ENCODE data around the gene RIPOR3. TPM values are rescaled to one million over a fixed set of nuclear protein-coding genes. Genes with fewer than 3 reads are reported as not detected.

Gene RIPOR3
- total RNA-seq, 2 donors from 2014 or later, result 0.46 to 1.4 TPM

GRCh38 chr20:50547964-50548363 lies 143.4 kb downstream of the RIPOR3 start:
- TF ChIP-seq CTCF (conservative IDR thresholded peaks at IDR 0.05), result no peak
- no peak overlapping the region for H3K27ac Mint-ChIP-seq
- no peak for DNase-seq
- Histone ChIP-seq H3K4me3 (ENCODE audit: low read length) (no peak overlapping the region), H3K4me1 (ENCODE audit: control insufficient read depth, insufficient read depth, low read length) (no peaks in the 10 kb centered on the region), H3K27me3 (ENCODE audit: control insufficient read depth, insufficient read depth, low read length, poor library complexity, severe bottlenecking) (no peaks in the 10 kb centered on the region), H3K9ac (ENCODE audit: extremely low read depth, low read length, poor library complexity, severe bottlenecking) (no peak overlapping the region), H3K27ac (ENCODE audit: low read depth, low read length) (no peak overlapping the region), H3K36me3 (ENCODE audit: control insufficient read depth, insufficient read depth, low read length) (peaks cover 1% of the 10 kb centered on the region), H3K9me3 (ENCODE audit: control insufficient read depth, low read length) (no peaks in the 10 kb centered on the region)
- no peaks in the 10 kb centered on the region for H3K4me1 Mint-ChIP-seq
- WGBS, 2 experiments (ENCODE audit: insufficient coverage in 1 of 2, insufficient read length in 1 of 2), result 90 to 95% methylated on average over 6 of the region's 6 CpGs
- H3K4me3 Mint-ChIP-seq, result no peak overlapping the region
- H3K27me3 Mint-ChIP-seq (ENCODE audit: insufficient read depth), result no peaks in the 10 kb centered on the region
- H3K36me3 Mint-ChIP-seq (ENCODE audit: low read depth), result peaks cover 7% of the 10 kb centered on the region
- no peaks in the 10 kb centered on the region for H3K9me3 Mint-ChIP-seq

- H3K27me3 ChIP-seq (ENCODE audit: control insufficient read depth, insufficient read depth, low read length, poor library complexity, severe bottlenecking), result no peaks in the 10 kb centered on the region
- Mint-ChIP-seq H3K36me3 (ENCODE audit: low read depth) (peaks cover 7% of the 10 kb centered on the region), H3K4me1 (no peaks in the 10 kb centered on the region), H3K27ac (no peak overlapping the region), H3K27me3 (ENCODE audit: insufficient read depth) (no peaks in the 10 kb centered on the region), H3K9me3 (no peaks in the 10 kb centered on the region), H3K4me3 (no peak overlapping the region)
- H3K4me3 ChIP-seq (ENCODE audit: low read length), result no peak overlapping the region
- no peak for TF ChIP-seq CTCF (conservative IDR thresholded peaks at IDR 0.05)
- H3K9ac ChIP-seq (ENCODE audit: extremely low read depth, low read length, poor library complexity, severe bottlenecking), result no peak overlapping the region
- no peaks in the 10 kb centered on the region for H3K36me3 ChIP-seq (ENCODE audit: control insufficient read depth, insufficient read depth, low read length)
- H3K4me1 ChIP-seq (ENCODE audit: control insufficient read depth, insufficient read depth, low read length), result no peaks in the 10 kb centered on the region
- H3K9me3 ChIP-seq (ENCODE audit: control insufficient read depth, low read length), result no peaks in the 10 kb centered on the region
- 97 to 100% methylated on average over 2 to 5 of the region's 5 CpGs for WGBS, 2 experiments (ENCODE audit: insufficient coverage in 1 of 2, insufficient read length in 1 of 2)
- H3K27ac ChIP-seq (ENCODE audit: low read depth, low read length), result no peak overlapping the region
- DNase-seq, result no peak
These were observed 144.5 kb downstream of the RIPOR3 start for GRCh38 chr20:50546729-50547314.

GRCh38 chr20:50545126-50545525 lies 146.2 kb downstream of the RIPOR3 start:
- WGBS, 2 experiments (ENCODE audit: insufficient coverage in 1 of 2, insufficient read length in 1 of 2), result 89 to 94% methylated on average over 4 to 5 of the region's 5 CpGs
- no peak overlapping the region for H3K27ac ChIP-seq (ENCODE audit: low read depth, low read length)
- TF ChIP-seq CTCF (conservative IDR thresholded peaks at IDR 0.05), result no peak
- H3K4me1 Mint-ChIP-seq, result no peaks in the 10 kb centered on the region
- H3K36me3 Mint-ChIP-seq (ENCODE audit: low read depth), result peaks cover 7% of the 10 kb centered on the region
- no peak overlapping the region for H3K4me3 ChIP-seq (ENCODE audit: low read length)
- DNase-seq, result no peak
- no peak overlapping the region for H3K4me3 Mint-ChIP-seq
- no peaks in the 10 kb centered on the region for H3K9me3 ChIP-seq (ENCODE audit: control insufficient read depth, low read length)
- H3K27me3 Mint-ChIP-seq (ENCODE audit: insufficient read depth), result no peaks in the 10 kb centered on the region
- no peaks in the 10 kb centered on the region for H3K36me3 ChIP-seq (ENCODE audit: control insufficient read depth, insufficient read depth, low read length)
- H3K9me3 Mint-ChIP-seq, result no peaks in the 10 kb centered on the region
- no peaks in the 10 kb centered on the region for H3K4me1 ChIP-seq (ENCODE audit: control insufficient read depth, insufficient read depth, low read length)
- H3K27me3 ChIP-seq (ENCODE audit: control insufficient read depth, insufficient read depth, low read length, poor library complexity, severe bottlenecking), result no peaks in the 10 kb centered on the region
- no peak overlapping the region for H3K9ac ChIP-seq (ENCODE audit: extremely low read depth, low read length, poor library complexity, severe bottlenecking)
- no peak overlapping the region for H3K27ac Mint-ChIP-seq
